SK-N-SH (cell line): Measurements from ENCODE around the gene RAD21L1. TPM values are rescaled to one million over a fixed set of nuclear protein-coding genes. Genes with fewer than 3 reads are reported as not detected.

ENCODE experiments used
- CTCF ChIA-PET: fragments of 300-600, 350-600 bp; formaldehyde crosslinking; extraction: SDS; loops from one replicate; lab custom pipeline; 2021; lab: Yijun Ruan, JAX
- POLR2A ChIA-PET: fragments of 350-600 bp; sonication (Branson Sonifier 250); formaldehyde crosslinking; extraction: SDS; loops from one replicate; lab custom pipeline; 2020; ENCODE audit warnings: antibody characterized with exemption, inconsistent platforms; lab: Yijun Ruan, JAX
- DNase-seq: peaks from one replicate; pipeline ENCODE4 v3.0.0; 2012
- H2AFZ ChIP-seq: fragments of 200-600 bp; sonication (generic); 2 replicates; pipeline ENCODE4 v1.8.1; 2016; ENCODE audit warnings: antibody characterized with exemption, mild to moderate bottlenecking, low read depth
- H3F3A ChIP-seq: fragments of 200-600 bp; sonication (generic); replicated peaks from 2 replicates; pipeline ENCODE3; 2016; ENCODE audit warnings: antibody characterized with exemption, mild to moderate bottlenecking; ENCODE audit not compliant: insufficient read depth
- H3K27ac ChIP-seq, 2 experiments: fragments of 200-500 bp in 1 of 2; fragments of 200-600 bp in 1 of 2; sonication (Bioruptor generic) in 1 of 2; sonication (generic), shearing (Covaris generic) in 1 of 2; 2 replicates each; pipeline versions ENCODE4 v1.5.1 to v1.6.1; 2014 to 2016; ENCODE audit warnings: low read depth in 2 of 2, inconsistent platforms in 1 of 2, low read length in 1 of 2, mild to moderate bottlenecking in 1 of 2, mixed read lengths in 1 of 2
- H3K27me3 ChIP-seq: fragments of 200-600 bp; sonication (generic), shearing (Covaris generic); 2 replicates; pipeline ENCODE4 v1.6.1; 2016; ENCODE audit warnings: mixed run types; ENCODE audit not compliant: insufficient read depth
- H3K36me3 ChIP-seq, 2 experiments: fragments of 200-500 bp in 1 of 2; fragments of 200-600 bp in 1 of 2; sonication (Bioruptor generic) in 1 of 2; sonication (generic) in 1 of 2; replicated peaks in 1 of 2; 2 replicates each; pipeline versions ENCODE3 to v1.5.1; 2014 to 2016; ENCODE audit warnings: low read length in 1 of 2, mild to moderate bottlenecking in 1 of 2; ENCODE audit not compliant: insufficient read depth in 2 of 2, control insufficient read depth in 1 of 2
- H3K4me1 ChIP-seq, 2 experiments: fragments of 200-500 bp in 1 of 2; fragments of 200-600 bp in 1 of 2; sonication (Bioruptor generic) in 1 of 2; sonication (generic), shearing (Covaris generic) in 1 of 2; 2 replicates each; pipeline versions ENCODE4 v1.5.1 to v1.6.1; 2014 to 2016; ENCODE audit warnings: low read depth in 1 of 2, low read length in 1 of 2, mixed run types in 1 of 2; ENCODE audit not compliant: insufficient read depth in 2 of 2, control insufficient read depth in 1 of 2
- H3K4me2 ChIP-seq: fragments of 200-600 bp; sonication (generic), shearing (Covaris generic); 2 replicates; pipeline ENCODE4 v1.6.1; 2017; ENCODE audit warnings: mixed run types
- H3K4me3 ChIP-seq, 2 experiments: fragments of 200-500 bp in 1 of 2; fragments of 200-600 bp in 1 of 2; sonication (Bioruptor generic) in 1 of 2; sonication (generic), shearing (Covaris generic) in 1 of 2; 2 replicates each; pipeline versions ENCODE4 v1.5.1 to v1.8.1; 2014 to 2016; ENCODE audit warnings: low read depth in 2 of 2, inconsistent platforms in 1 of 2, low read length in 1 of 2, mild to moderate bottlenecking in 1 of 2, mixed read lengths in 1 of 2, moderate library complexity in 1 of 2
- H3K79me2 ChIP-seq: fragments of 200-600 bp; sonication (generic); 2 replicates; pipeline ENCODE4 v1.8.1; 2017; ENCODE audit warnings: mild to moderate bottlenecking; ENCODE audit not compliant: insufficient read depth
- H3K9ac ChIP-seq: fragments of 200-600 bp; sonication (generic); 2 replicates; pipeline ENCODE4 v1.6.1; 2017; ENCODE audit warnings: mixed run types
- H3K9me2 ChIP-seq: fragments of 200-600 bp; sonication (generic); 2 replicates; pipeline ENCODE4 v1.6.1; 2017; ENCODE audit warnings: mixed run types
- H3K9me3 ChIP-seq: fragments of 200-600 bp; sonication (generic); 2 replicates; pipeline ENCODE4 v1.6.1; 2017; ENCODE audit warnings: mixed run types, mild to moderate bottlenecking, moderate library complexity
- H4K20me1 ChIP-seq: fragments of 200-600 bp; sonication (generic); 2 replicates; pipeline ENCODE4 v1.6.1; 2017; ENCODE audit warnings: mild to moderate bottlenecking, mixed run types; ENCODE audit not compliant: insufficient read depth
- EP300 ChIP-seq, 2 experiments: IDR thresholded peaks; 2 replicates each; pipeline versions ENCODE4 v1.4.0 to v1.6.1; 2012; ENCODE audit warnings: borderline replicate concordance in 1 of 2, low read depth in 1 of 2, low read length in 1 of 2
- FOSL2 ChIP-seq: IDR thresholded peaks from 2 replicates; pipeline ENCODE4 v1.4.0; 2012; ENCODE audit warnings: low read depth, mild to moderate bottlenecking, moderate library complexity, borderline replicate concordance
- GABPA ChIP-seq: IDR thresholded peaks from 2 replicates; pipeline ENCODE4 v1.4.0; 2012; ENCODE audit warnings: low read depth, mild to moderate bottlenecking
- JUND ChIP-seq: IDR thresholded peaks from 2 replicates; pipeline ENCODE4 v1.4.0; 2012
- NFIC ChIP-seq: IDR thresholded peaks from 2 replicates; pipeline ENCODE4 v1.4.0; 2012; ENCODE audit warnings: borderline replicate concordance
- PBX3 ChIP-seq: IDR thresholded peaks from 2 replicates; pipeline ENCODE4; 2012
- POLR2AphosphoS5 ChIP-seq: IDR thresholded peaks from 2 replicates; pipeline ENCODE4 v1.6.1; 2012; ENCODE audit warnings: low read depth, low read length
- RAD21 ChIP-seq: IDR thresholded peaks from 2 replicates; pipeline ENCODE4 v1.6.1; 2012; ENCODE audit warnings: mild to moderate bottlenecking, low read length
- REST ChIP-seq: IDR thresholded peaks from 2 replicates; pipeline ENCODE4 v1.6.1; 2012; ENCODE audit warnings: mild to moderate bottlenecking, low read depth, low read length, moderate library complexity
- SIN3A ChIP-seq: IDR thresholded peaks from 2 replicates; pipeline ENCODE4 v1.6.1; 2012; ENCODE audit warnings: low read depth, mild to moderate bottlenecking, low read length, moderate library complexity, borderline replicate concordance
- SMC3 ChIP-seq: IDR thresholded peaks from 2 replicates; pipeline ENCODE4 v1.6.1; 2012; ENCODE audit warnings: low read depth, low read length, improper control_type of control experiment
- TCF12 ChIP-seq: IDR thresholded peaks from 2 replicates; pipeline ENCODE4 v1.4.0; 2012
- TEAD4 ChIP-seq: IDR thresholded peaks from 2 replicates; pipeline ENCODE4 v1.4.0; 2012; ENCODE audit warnings: mild to moderate bottlenecking, borderline replicate concordance; ENCODE audit not compliant: insufficient read depth
- USF1 ChIP-seq: IDR thresholded peaks from 2 replicates; pipeline ENCODE4 v1.4.0; 2012; ENCODE audit warnings: low read depth, borderline replicate concordance
- WGBS: methylation state at CpG from one replicate; pipeline ENCODE4 v1.1.6; 2017; ENCODE audit warnings: low lambda C conversion rate; 5-methylcytosine and 5-hydroxymethylcytosine counted together
- polyA plus RNA-seq, 3 experiments: library from polyadenylated mRNA; depleted of rRNA; stranded (reverse); fragments of >200 nt; gene quantifications; 2 replicates each; pipeline ENCODE4 v1.2.3, GENCODE V29; 2012

RAD21L1 gene
- polyA plus RNA-seq, 1 of the 3 experiments (the other 2 are of a cell fraction), result 0.03 TPM

- H3K4me3 ChIP-seq, result no peak overlapping the region
- peaks cover 3% of the 10 kb centered on the region for H3F3A ChIP-seq
- H3K9me3 ChIP-seq, result no peaks in the 10 kb centered on the region
- DNase-seq, result no peak
- H3K9ac ChIP-seq, result no peak overlapping the region
- no peak overlapping the region for H3K4me2 ChIP-seq
- TF ChIP-seq JUND, result no peak
- TF ChIP-seq RAD21, result no peak
- TF ChIP-seq SIN3A, result no peak
- TF ChIP-seq REST, result no peak
- no peak for TF ChIP-seq USF1
- no peak for TF ChIP-seq TEAD4
- TF ChIP-seq FOSL2, result no peak
- TF ChIP-seq POLR2AphosphoS5, result no peak
- TF ChIP-seq EP300 (IDR thresholded peaks at IDR 0.05; ENCODE audit: borderline replicate concordance in 1 of 2, low read depth in 1 of 2, low read length in 1 of 2), result no peak
- no peak for TF ChIP-seq SMC3
- TF ChIP-seq GABPA, result no peak
- ChIA-PET CTCF (interaction anchor here (0.7 to 1.5 kb wide), 2 partner anchors 25 to 216 kb away, joined by 3 to 4 read pairs; no protein-coding TSS in a partner anchor), POLR2A (no interaction called here)
- H2AFZ ChIP-seq, result no peak overlapping the region
- H3K79me2 ChIP-seq, result no peaks in the 10 kb centered on the region
- H3K27me3 ChIP-seq, result no peaks in the 10 kb centered on the region
- no peaks in the 10 kb centered on the region for H3K36me3 ChIP-seq
- no peaks in the 10 kb centered on the region for H3K9me2 ChIP-seq
- no peak overlapping the region for H3K27ac ChIP-seq
- H3K4me1 ChIP-seq, result peaks cover 0 to 7% of the 10 kb centered on the region in 2 experiments; a peak in 1 of 4 replicates
- WGBS, result 82% methylated on average over 10 of the region's 11 CpGs
- no peaks in the 10 kb centered on the region for H4K20me1 ChIP-seq
Observed at GRCh38 chr20:1287787-1288569, 62.1 kb downstream of the RAD21L1 start.

GRCh38 chr20:1291191-1291741 is 65.4 kb downstream of the RAD21L1 start:
- CTCF ChIA-PET, result no interaction called here
- 63% methylated on average over 5 of the region's 5 CpGs for WGBS
- POLR2A ChIA-PET, result no interaction called here

More at GRCh38 chr20:1291191-1291741, 65.4 kb downstream of the RAD21L1 start:
- H3K4me2 ChIP-seq, result no peak overlapping the region
- peaks cover 0 to under 1% of the 10 kb centered on the region in 2 experiments for H3K36me3 ChIP-seq
- H4K20me1 ChIP-seq, result no peaks in the 10 kb centered on the region
- H3K27ac ChIP-seq, result no peak overlapping the region
- no peaks in the 10 kb centered on the region for H3K79me2 ChIP-seq
- peaks cover 3% of the 10 kb centered on the region for H3F3A ChIP-seq
- H3K27me3 ChIP-seq, result no peaks in the 10 kb centered on the region
- no peak for DNase-seq
- H3K9me3 ChIP-seq, result no peaks in the 10 kb centered on the region
- no peaks in the 10 kb centered on the region for H3K9me2 ChIP-seq
- H3K9ac ChIP-seq, result no peak overlapping the region
- no peak overlapping the region for H2AFZ ChIP-seq
- H3K4me3 ChIP-seq, result no peak overlapping the region
- TF ChIP-seq USF1, result no peak
- TF ChIP-seq NFIC, result 0 out of 2 replicates have a peak, but pooled peaks have one; percentile 3
- 0 out of 2 replicates have a peak, but pooled peaks have one; percentile 7 for TF ChIP-seq PBX3
- TF ChIP-seq TCF12, result peak; percentile 17; the same call in 1 of the 2 replicates
- TF ChIP-seq, all 33 proteins: peak for 3
- peaks cover 0 to 7% of the 10 kb centered on the region in 2 experiments; a peak in 1 of 4 replicates for H3K4me1 ChIP-seq
